Iris pigment epithelial cell (primary cell): ENCODE measurements around the gene KCNE4.

Experiments used
- DNase-seq: peaks from one replicate; pipeline ENCODE4 v3.0.0-alpha.2; 2011; ENCODE audit warnings: low read depth

Gene KCNE4, protein sequence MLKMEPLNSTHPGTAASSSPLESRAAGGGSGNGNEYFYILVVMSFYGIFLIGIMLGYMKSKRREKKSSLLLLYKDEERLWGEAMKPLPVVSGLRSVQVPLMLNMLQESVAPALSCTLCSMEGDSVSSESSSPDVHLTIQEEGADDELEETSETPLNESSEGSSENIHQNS

GRCh38 chr2:223051693-223052289 is at the start of gene KCNE4:
Gene KCNE4, plus strand, starts transcription at chr2:223052190. Its CDS starts 641 bp downstream, at chr2:223052831.
- DNase-seq, result peak; percentile 64

DNA sequence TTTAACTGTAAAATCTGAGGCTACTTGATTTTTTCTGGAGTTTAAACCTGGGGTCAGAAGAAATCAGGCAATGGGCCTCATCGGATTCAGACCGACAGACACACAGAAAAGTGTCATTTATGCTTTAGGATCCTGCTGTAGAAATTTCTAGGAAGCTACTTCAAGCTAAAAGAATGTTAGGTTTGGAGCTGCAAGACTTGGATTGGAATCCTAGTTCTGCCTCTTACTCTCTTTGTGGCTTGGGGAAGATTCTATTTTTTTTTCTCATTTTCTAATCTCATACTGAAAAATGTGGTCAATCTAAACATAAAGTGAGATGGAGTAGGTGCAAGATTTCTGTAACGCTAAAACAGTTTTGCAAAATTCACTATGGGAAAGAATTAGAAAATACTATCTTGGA is 48.8 kb upstream of the KCNE4 start:
- DNase-seq, result no peak

- no peak for DNase-seq
Measured at GRCh38 chr2:223005496-223005895, 46.5 kb upstream of the KCNE4 start.

GRCh38 chr2:223007531-223007930 is 44.5 kb upstream of the KCNE4 start:
- peak; percentile 67 for DNase-seq

DNA sequence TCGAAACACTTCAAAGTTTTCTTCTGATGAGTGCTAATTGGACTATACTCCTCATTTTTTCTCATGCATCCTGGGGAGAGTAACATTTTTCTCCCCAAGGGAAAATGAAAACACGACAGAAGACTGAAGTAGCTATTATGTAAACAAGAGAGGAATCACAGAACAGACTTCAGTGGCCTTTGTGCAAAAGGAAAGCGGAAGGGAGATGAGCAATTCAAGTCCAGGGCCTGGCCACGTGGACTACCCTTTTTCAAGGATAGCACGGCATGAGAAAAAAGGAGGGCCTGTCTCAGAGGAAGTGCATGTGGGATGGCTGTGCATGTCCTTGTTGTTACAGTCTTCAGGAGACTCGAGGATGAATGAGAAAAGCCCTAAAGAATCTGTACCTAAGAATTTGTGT is 43.8 kb upstream of the KCNE4 start:
- DNase-seq, result peak; percentile 80

GRCh38 chr2:223008956-223009355 is 43.0 kb upstream of the KCNE4 start:
- no peak for DNase-seq

DNA sequence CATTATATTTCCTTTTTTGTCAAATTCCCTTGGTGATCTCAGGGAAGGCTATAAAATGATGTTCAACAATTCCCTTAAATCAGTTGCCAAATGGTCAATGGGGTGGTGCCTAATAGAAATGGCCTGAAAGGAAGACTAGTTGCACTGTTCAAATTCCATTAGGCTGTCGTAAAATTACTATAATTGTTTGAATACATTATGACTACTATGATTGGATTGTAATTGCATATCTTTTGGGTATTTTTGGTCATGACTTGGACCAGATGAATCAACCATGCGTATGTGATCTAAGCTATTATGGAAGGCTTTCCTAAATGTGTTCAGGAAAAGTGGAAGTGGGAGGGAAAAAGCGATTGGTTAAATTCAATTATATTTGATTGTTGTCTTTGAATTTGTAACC is 41.3 kb upstream of the KCNE4 start:
- DNase-seq, result peak; percentile 62

- DNase-seq, result no peak
Measured at GRCh38 chr2:223012291-223012690, 39.7 kb upstream of the KCNE4 start.

DNA sequence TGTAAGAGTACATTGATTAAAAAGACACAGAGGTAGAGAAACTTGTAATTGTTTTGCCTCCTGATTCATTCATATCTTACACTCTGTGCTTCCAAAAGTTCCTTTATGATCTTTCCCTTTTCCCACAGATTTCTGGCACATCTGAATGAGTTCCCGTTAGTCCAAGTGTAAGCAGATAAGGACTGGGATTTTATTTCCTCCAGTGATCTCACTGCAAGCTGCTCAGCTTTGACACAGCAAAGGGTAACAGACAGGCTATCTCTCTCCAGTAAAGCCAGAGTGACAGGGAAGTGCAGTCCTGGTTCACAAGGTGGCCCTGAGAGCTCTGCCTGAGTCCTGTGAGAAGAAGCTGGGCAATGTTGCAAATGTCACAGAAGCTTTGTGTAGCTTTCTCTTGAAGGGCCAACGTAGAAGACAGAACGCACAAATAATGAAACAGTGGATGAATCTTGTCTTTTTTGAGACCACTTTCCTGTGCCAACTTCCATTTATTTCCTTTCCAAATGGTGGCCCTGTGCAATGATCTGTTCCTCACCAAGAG is 32.5 kb upstream of the KCNE4 start:
- no peak for DNase-seq

DNA sequence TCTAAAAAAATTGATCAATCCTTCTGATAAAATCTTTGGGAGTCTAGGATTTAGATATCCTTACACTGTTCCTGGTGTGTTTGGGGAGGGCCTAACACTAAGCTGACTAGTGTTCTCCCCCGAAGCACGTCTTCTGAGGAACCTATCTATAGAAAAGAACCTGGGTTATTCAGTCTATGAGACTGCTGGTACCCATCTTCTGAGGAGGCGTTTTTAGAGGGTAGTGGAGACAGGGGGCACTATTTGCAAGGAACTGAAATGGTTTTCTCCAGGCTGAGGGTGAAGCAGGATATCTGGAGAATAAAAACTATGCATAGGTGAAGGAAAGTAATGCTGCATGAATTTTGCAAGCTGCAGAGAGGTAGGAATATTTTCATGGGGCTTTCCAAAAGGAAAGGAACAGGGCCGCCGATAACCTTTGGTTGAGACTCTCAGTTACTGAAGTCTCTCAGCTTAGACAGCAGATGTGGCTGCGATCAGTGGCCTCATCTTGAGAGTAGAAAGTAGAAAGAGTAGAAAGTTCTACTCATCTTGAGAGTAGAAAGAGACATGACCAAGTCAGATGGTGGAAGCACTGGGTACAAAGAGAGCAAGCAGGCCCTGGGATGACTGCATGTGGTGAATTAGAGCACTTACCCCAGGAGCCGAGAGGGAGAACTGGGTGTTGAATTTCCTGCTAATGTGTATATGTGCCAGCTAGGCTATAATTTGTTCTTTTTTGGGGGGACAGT is 31.8 kb upstream of the KCNE4 start:
- no peak for DNase-seq

- DNase-seq, result no peak
Measured at GRCh38 chr2:223020971-223021675, 30.9 kb upstream of the KCNE4 start.

GRCh38 chr2:223026357-223027110 is 25.5 kb upstream of the KCNE4 start:
- peak; percentile 66 for DNase-seq

GRCh38 chr2:223027442-223027841 is 24.5 kb upstream of the KCNE4 start:
- peak; percentile 75 for DNase-seq

DNA sequence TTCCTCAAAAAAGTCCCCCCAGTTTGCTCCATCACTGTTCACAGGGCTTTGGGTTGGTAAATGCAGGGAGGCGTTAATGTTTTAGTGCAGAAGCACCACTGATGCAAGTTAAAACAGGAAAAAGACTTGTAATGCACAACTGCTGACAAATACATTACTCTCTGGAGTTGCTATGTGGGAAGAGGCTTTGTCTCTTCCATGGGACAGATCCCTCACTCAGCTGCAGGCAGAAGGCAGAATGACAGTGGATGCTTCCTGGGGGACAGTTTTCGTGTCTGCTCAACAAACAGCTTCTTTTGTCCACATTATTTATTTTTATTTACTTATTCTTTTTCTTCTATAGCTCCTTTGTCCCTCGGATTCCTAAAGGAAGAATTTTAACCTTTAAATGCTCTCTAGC is 22.7 kb upstream of the KCNE4 start:
- DNase-seq, result no peak

GRCh38 chr2:223032187-223033142 is 19.5 kb upstream of the KCNE4 start:
- no peak for DNase-seq

- no peak for DNase-seq
Measured at GRCh38 chr2:223034221-223034975, 17.6 kb upstream of the KCNE4 start.

DNA sequence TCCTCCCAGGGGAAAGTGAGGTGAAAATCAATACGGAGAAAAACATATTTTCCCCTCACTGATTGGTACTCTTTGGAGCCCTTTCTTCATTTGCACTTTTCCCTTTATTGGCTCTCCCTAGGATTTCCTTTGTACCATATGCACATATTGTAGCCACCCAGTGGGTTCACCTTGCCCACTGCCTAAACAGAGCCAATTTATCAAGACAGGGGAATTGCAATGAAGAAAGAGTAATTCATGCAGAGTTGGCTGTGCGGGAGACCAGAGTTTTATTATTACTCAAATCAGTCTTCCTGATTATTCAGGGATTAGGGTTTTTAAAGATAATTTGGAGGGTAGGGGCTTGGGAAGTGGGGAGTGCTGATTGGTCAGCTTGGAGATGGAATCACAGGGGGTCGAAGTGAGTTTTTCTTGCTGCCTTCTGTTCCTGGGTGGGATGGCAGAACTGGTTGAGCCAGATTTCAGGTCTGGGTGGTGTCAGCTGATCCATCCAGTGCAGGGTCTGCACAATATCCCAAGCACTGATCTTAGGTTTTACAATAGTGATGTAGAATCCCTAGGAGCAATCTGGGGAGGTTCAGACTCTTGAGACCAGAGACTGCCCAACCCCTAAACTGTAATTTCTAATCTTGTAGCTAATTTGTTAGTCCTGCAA is 15.1 kb upstream of the KCNE4 start:
- no peak for DNase-seq

DNA sequence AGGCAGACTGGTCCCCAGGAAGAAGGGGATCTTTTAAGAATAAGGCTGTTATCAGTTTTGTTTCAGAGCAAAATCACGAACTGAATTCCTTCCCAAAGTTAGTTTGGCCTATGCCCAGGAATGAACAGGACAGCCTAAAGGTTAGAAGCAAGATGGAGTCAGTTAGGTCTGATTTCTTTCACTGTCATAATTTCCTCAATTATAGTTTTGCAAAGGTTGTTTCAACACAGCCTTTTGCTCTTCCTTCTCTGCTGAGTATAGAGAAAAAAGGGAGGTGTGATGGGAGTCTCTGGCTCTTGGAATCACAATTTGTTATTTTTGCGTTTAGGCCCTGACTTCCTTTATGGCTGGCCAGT is 14.6 kb upstream of the KCNE4 start:
- no peak for DNase-seq

GRCh38 chr2:223039618-223040017 is 12.4 kb upstream of the KCNE4 start:
- DNase-seq, result no peak
